Measurements from ENCODE around the gene VMO1. TPM values are rescaled to one million over a fixed set of nuclear protein-coding genes. Genes with fewer than 3 reads are reported as not detected.

Gene VMO1
- total RNA-seq, result not detected in 2 replicates

GRCh38 chr17:4786106-4786511, at the start of gene VMO1:
TSS of gene VMO1 (minus strand) at chr17:4786364. CDS start at chr17:4786352, 12 bp downstream.

GRCh38 chr17:4833178-4833940, 47.2 kb upstream of the VMO1 start, which contains the start of gene MINK1:
TSS of gene MINK1 (plus strand) at chr17:4833340. CDS start at chr17:4833584, 244 bp downstream.

GRCh38 chr17:4806777-4807604, 20.8 kb upstream of the VMO1 start, which contains the start of gene PLD2:
TSS of gene PLD2 (plus strand) at chr17:4807152. CDS start at chr17:4807773, 621 bp downstream.

GRCh38 chr17:4802228-4802627, 16.1 kb upstream of the VMO1 start, which contains the start of gene C17orf114:
TSS of gene C17orf114 (minus strand) at chr17:4802328.

GRCh38 chr17:4788807-4789700, 2.9 kb upstream of the VMO1 start, which contains the start of gene GLTPD2:
TSS of gene GLTPD2 (plus strand) at chr17:4788964. CDS start at chr17:4789012, 48 bp downstream.

GRCh38 chr17:4771519-4772234, 14.5 kb downstream of the VMO1 start, which contains the start of gene TM4SF5:
TSS of gene TM4SF5 (plus strand) at chr17:4771886. CDS start at chr17:4771923, 37 bp downstream.

GRCh38 chr17:4739122-4740024, 46.8 kb downstream of the VMO1 start, which contains the start of the genes CXCL16 and ZMYND15:
TSS of gene CXCL16 (minus strand) at chr17:4739928. CDS start at chr17:4739339, 589 bp downstream.
TSS of gene ZMYND15 (plus strand) at chr17:4739833. CDS start at chr17:4740549, 716 bp downstream.

Other genes with a start within 250 kb of the VMO1 start
- gene MYBBP1A, start 231.0 kb downstream of the VMO1 start, total RNA-seq, result 83.1 and 85.3 TPM in 2 replicates
- not detected in 2 replicates for gene GGT6, start 225.8 kb downstream of the VMO1 start, total RNA-seq
- not detected in 2 replicates for gene SMTNL2, start 201.8 kb downstream of the VMO1 start, total RNA-seq
- gene ALOX15, start 144.7 kb downstream of the VMO1 start, total RNA-seq, result not detected in 2 replicates
- gene PELP1, start 82.2 kb downstream of the VMO1 start, total RNA-seq, result 26.5 and 29.7 TPM in 2 replicates
- 11.8 and 12.4 TPM in 2 replicates for gene ARRB2, start 75.7 kb downstream of the VMO1 start, total RNA-seq
- 13.8 and 14.4 TPM in 2 replicates for gene MED11, start 54.9 kb downstream of the VMO1 start, total RNA-seq
- gene ZMYND15, start 46.5 kb downstream of the VMO1 start, total RNA-seq, result under 0.01 TPM in 1 of 2 replicates, not detected in the other
- 2.0 and 3.9 TPM in 2 replicates for gene CXCL16, start 46.4 kb downstream of the VMO1 start, total RNA-seq
- not detected in 2 replicates for gene TM4SF5, start 14.5 kb downstream of the VMO1 start, total RNA-seq
- gene GLTPD2, start 2.6 kb upstream of the VMO1 start, total RNA-seq, result not detected in 2 replicates
- 154 and 158 TPM in 2 replicates for gene PSMB6, start 9.8 kb upstream of the VMO1 start, total RNA-seq
- 35.3 and 38.9 TPM in 2 replicates for gene PLD2, start 20.8 kb upstream of the VMO1 start, total RNA-seq
- gene MINK1, start 47.0 kb upstream of the VMO1 start, total RNA-seq, result 57.6 and 66.6 TPM in 2 replicates
- 1.1 and 1.3 TPM in 2 replicates for gene C17orf107, start 113.2 kb upstream of the VMO1 start, total RNA-seq
- gene CHRNE, start 116.7 kb upstream of the VMO1 start, total RNA-seq, result 0.65 and 3.0 TPM in 2 replicates
- not detected in 2 replicates for gene GP1BA, start 145.9 kb upstream of the VMO1 start, total RNA-seq
- gene SLC25A11, start 153.7 kb upstream of the VMO1 start, total RNA-seq, result 40.4 and 59.4 TPM in 2 replicates
- gene RNF167, start 153.9 kb upstream of the VMO1 start, total RNA-seq, result 39.5 and 40.2 TPM in 2 replicates
- 506 and 560 TPM in 2 replicates for gene PFN1, start 162.2 kb upstream of the VMO1 start, total RNA-seq
- gene ENO3, start 164.8 kb upstream of the VMO1 start, total RNA-seq, result 1.5 and 1.6 TPM in 2 replicates
- gene SPAG7, start 181.5 kb upstream of the VMO1 start, total RNA-seq, result 40.2 and 45.6 TPM in 2 replicates
- 8.2 and 10.0 TPM in 2 replicates for gene CAMTA2, start 201.3 kb upstream of the VMO1 start, total RNA-seq
- 0.33 and 0.48 TPM in 2 replicates for gene INCA1, start 211.2 kb upstream of the VMO1 start, total RNA-seq
- gene KIF1C, start 211.6 kb upstream of the VMO1 start, total RNA-seq, result 116 and 123 TPM in 2 replicates
- 0.33 TPM in 1 of 2 replicates, not detected in the other for gene SLC52A1, start 249.1 kb upstream of the VMO1 start, total RNA-seq